Endothelial cell of umbilical vein (primary cell): ENCODE measurements around the gene MYCT1. TPM values are rescaled to one million over a fixed set of nuclear protein-coding genes. Genes with fewer than 3 reads are reported as not detected.

Experiments
- BruUV-seq: library from RNA; stranded (reverse); fragments of 400-500 nt; replicated peaks from 2 replicates; lab custom pipeline; 2021; lab: Mats Ljungman, UMichigan
- CTCF ChIA-PET: fragments of 300-600, 350-600 bp; sonication (Branson Sonifier 250); formaldehyde crosslinking; loops from one replicate; lab custom pipeline; 2021; ENCODE audit warnings: antibody characterized with exemption, inconsistent platforms; lab: Charles Lee
- POLR2A ChIA-PET: fragments of 300-600, 350-600 bp; sonication (Branson Sonifier 250); formaldehyde crosslinking; loops from one replicate; lab custom pipeline; 2021; ENCODE audit warnings: antibody characterized with exemption, inconsistent platforms; lab: Charles Lee
- DNase-seq: peaks from one replicate; pipeline ENCODE4 v3.0.0-alpha.2; 2011; ENCODE audit warnings: low read depth, low spot score
- FAIRE-seq: peaks from 2 replicates; lab custom pipeline; 2011; peaks lifted over from hg19 to GRCh38; lab: Jason Lieb, UNC
- H2AFZ ChIP-seq: 2 replicates; pipeline ENCODE4 v1.6.0; 2012; ENCODE audit warnings: low read depth, low read length, control low read depth, inconsistent platforms
- H3K27ac ChIP-seq: 2 replicates; pipeline ENCODE4 v1.5.1; 2011; ENCODE audit warnings: low read depth, mild to moderate bottlenecking, control low read depth, low read length, moderate library complexity; ENCODE audit not compliant: insufficient read depth
- H3K27me3 ChIP-seq, 2 experiments: 2 replicates each; pipeline versions ENCODE4 v1.6.0 to v1.6.1; 2011; ENCODE audit warnings: low read length in 2 of 2, mixed read lengths in 1 of 2; ENCODE audit not compliant: control insufficient read depth in 2 of 2, insufficient read depth in 2 of 2
- H3K36me3 ChIP-seq, 2 experiments: 2 replicates in 1 of 2; 3 replicates in 1 of 2; pipeline ENCODE4 v1.5.1; 2011; ENCODE audit warnings: low read length in 2 of 2, mild to moderate bottlenecking in 1 of 2, moderate library complexity in 1 of 2; ENCODE audit not compliant: control insufficient read depth in 2 of 2, insufficient read depth in 2 of 2; ENCODE audit errors: extremely low read depth in 1 of 2
- H3K4me1 ChIP-seq: 3 replicates; pipeline ENCODE4 v1.5.1; 2011; ENCODE audit warnings: mild to moderate bottlenecking, low read length; ENCODE audit not compliant: control insufficient read depth, insufficient read depth; ENCODE audit errors: extremely low read depth
- H3K4me2 ChIP-seq: 2 replicates; pipeline ENCODE4 v1.6.1; 2011; ENCODE audit warnings: low read length, control low read depth, mixed read lengths; ENCODE audit not compliant: insufficient read depth
- H3K4me3 ChIP-seq, 3 experiments: fragments of 200-600 bp in 1 of 3; sonication (generic), shearing (Covaris generic) in 1 of 3; replicated peaks in 1 of 3; 2 replicates each; pipeline ENCODE4 v1.5.1; 2011 to 2016; ENCODE audit warnings: control low read depth in 3 of 3, low read length in 3 of 3, mild to moderate bottlenecking in 2 of 3, inconsistent platforms in 1 of 3, low read depth in 1 of 3, moderate library complexity in 1 of 3; ENCODE audit not compliant: insufficient read depth in 1 of 3
- H3K79me2 ChIP-seq: 2 replicates; pipeline ENCODE4 v1.6.0; 2012; ENCODE audit warnings: low read length, inconsistent platforms; ENCODE audit not compliant: control insufficient read depth, insufficient read depth
- H3K9ac ChIP-seq: replicated peaks from 2 replicates; pipeline ENCODE3; 2011; ENCODE audit warnings: low read length, control low read depth; ENCODE audit not compliant: insufficient read depth; ENCODE audit errors: extremely low read depth
- H3K9me1 ChIP-seq: replicated peaks from 3 replicates; pipeline ENCODE4 v1.6.0; 2011; ENCODE audit warnings: mild to moderate bottlenecking, low read length; ENCODE audit not compliant: control insufficient read depth, insufficient read depth; ENCODE audit errors: extremely low read depth
- H3K9me3 ChIP-seq: replicated peaks from 2 replicates; pipeline ENCODE4 v1.5.1; 2012; ENCODE audit warnings: low read length, inconsistent platforms; ENCODE audit not compliant: control insufficient read depth, insufficient read depth
- H4K20me1 ChIP-seq: replicated peaks from 2 replicates; pipeline ENCODE3; 2011; ENCODE audit warnings: mild to moderate bottlenecking, low read length; ENCODE audit not compliant: control insufficient read depth, insufficient read depth; ENCODE audit errors: extremely low read depth
- EZH2 ChIP-seq: IDR thresholded peaks from 2 replicates; pipeline ENCODE4 v1.6.1; 2012; ENCODE audit warnings: borderline replicate concordance, low read depth, mild to moderate bottlenecking, moderate library complexity, low read length, inconsistent platforms; ENCODE audit not compliant: severe bottlenecking
- FOS ChIP-seq: IDR thresholded peaks from 2 replicates; pipeline ENCODE4 v1.6.1; 2011; ENCODE audit warnings: mild to moderate bottlenecking, low read length, moderate library complexity, borderline replicate concordance; ENCODE audit not compliant: insufficient read depth
- GATA2 ChIP-seq: IDR thresholded peaks from 2 replicates; pipeline ENCODE4 v1.7.0; 2011; ENCODE audit warnings: low read depth, mild to moderate bottlenecking, moderate library complexity, mixed read lengths, low read length; ENCODE audit not compliant: insufficient read length, insufficient read depth
- JUN ChIP-seq: IDR thresholded peaks from 2 replicates; pipeline ENCODE4 v1.6.1; 2011; ENCODE audit warnings: borderline replicate concordance, low read depth; ENCODE audit not compliant: insufficient read length, insufficient read depth
- MYC ChIP-seq: IDR thresholded peaks from one replicate; pipeline ENCODE4 v1.6.1; 2011; ENCODE audit warnings: mild to moderate bottlenecking, low read depth, low read length
- POLR2AphosphoS5 ChIP-seq: IDR thresholded peaks from 2 replicates; pipeline ENCODE4 v1.6.1; 2012; ENCODE audit warnings: low read depth, mild to moderate bottlenecking, control low read depth, low read length, moderate library complexity; ENCODE audit not compliant: insufficient read depth
- dilution Hi-C: fragments of 300-500 bp; cut with MboI; formaldehyde crosslinking; loops from one replicate; pipeline ENCODE4 v1.15.0; 2019; ENCODE audit warnings: low sequenced_read_pairs; ENCODE audit not compliant: extremely low pct_ligation_motif_present
- intact Hi-C: fragments of 100-400 bp; cut with micrococcal nuclease; formaldehyde crosslinking; loops from one replicate; pipeline ENCODE4 v1.10.0; 2022
- polyA plus RNA-seq, 4 experiments: library from polyadenylated mRNA; depleted of rRNA in 3 of 4; stranded (reverse) in 3 of 4; unstranded in 1 of 4; fragments of >200 nt; gene quantifications; 2 replicates each; pipeline versions ENCODE4 v1.2.1 to v1.2.3, GENCODE V29; 2011 to 2012; ENCODE audit warnings: missing spikeins in 1 of 4
- total RNA-seq: library from RNA; stranded (reverse); gene quantifications from 2 replicates; pipeline ENCODE4 v1.2.3, GENCODE V29; 2021
- TF ChIP-seq, protein P1 (sequence below): IDR thresholded peaks from 2 replicates; pipeline ENCODE4 v1.6.1; 2011; ENCODE audit not compliant: insufficient read depth, insufficient read length
- TF ChIP-seq, protein P2 (sequence below), 2 donors: IDR thresholded peaks; 1 replicate in 1 of 2; 2 replicates in 1 of 2; pipeline ENCODE4 v1.5.1; 2011; ENCODE audit warnings: low read length in 2 of 2, mild to moderate bottlenecking in 2 of 2, moderate library complexity in 2 of 2, control low read depth in 1 of 2, inconsistent platforms in 1 of 2, low read depth in 1 of 2; ENCODE audit not compliant: insufficient read depth in 1 of 2; ENCODE audit errors: extremely low read depth in 1 of 2

MYCT1 gene
- total and polyA plus RNA-seq, 2 donors (not counting 3 experiments of a cell fraction or from before 2014, with no cell fraction given) = 110 to 119 TPM

DNA sequence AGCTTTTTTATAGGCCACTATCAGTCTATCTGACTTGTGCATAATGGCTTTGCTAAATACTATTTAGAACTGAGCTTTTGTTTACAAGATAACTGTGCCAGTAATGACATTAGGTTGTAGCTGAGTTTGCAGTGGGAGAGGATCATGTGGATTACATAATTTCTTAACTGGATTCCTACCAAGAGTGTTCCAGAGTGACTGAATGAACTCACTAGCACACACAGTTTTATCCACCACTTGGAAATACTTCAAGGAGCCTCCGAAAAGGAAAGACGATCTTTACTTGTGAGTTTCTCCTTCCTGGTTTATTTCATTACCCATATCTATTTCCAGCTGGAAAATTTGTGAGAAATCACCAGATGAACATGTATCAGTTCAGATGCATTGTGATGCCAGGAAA is 49.6 kb upstream of the MYCT1 start:
- Histone ChIP-seq H3K4me1 (no peaks in the 10 kb centered on the region), H4K20me1 (no peaks in the 10 kb centered on the region), H3K36me3 (no peaks in the 10 kb centered on the region), H3K9ac (no peak overlapping the region), H3K79me2 (no peaks in the 10 kb centered on the region), H3K4me3 (no peak overlapping the region), H3K9me3 (no peaks in the 10 kb centered on the region), H3K27me3 (no peaks in the 10 kb centered on the region), H3K4me2 (no peak overlapping the region), H3K9me1 (no peaks in the 10 kb centered on the region), H3K27ac (no peak overlapping the region), H2AFZ (no peak overlapping the region)
- BruUV-seq = no TSS peak
- TF ChIP-seq JUN (no peak), MYC (no peak), EZH2 (no peak), GATA2 (no peak), FOS (no peak), POLR2AphosphoS5 (no peak)
- TF ChIP-seq, protein P1, sequence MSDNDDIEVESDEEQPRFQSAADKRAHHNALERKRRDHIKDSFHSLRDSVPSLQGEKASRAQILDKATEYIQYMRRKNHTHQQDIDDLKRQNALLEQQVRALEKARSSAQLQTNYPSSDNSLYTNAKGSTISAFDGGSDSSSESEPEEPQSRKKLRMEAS = no peak
- TF ChIP-seq, protein P2, sequence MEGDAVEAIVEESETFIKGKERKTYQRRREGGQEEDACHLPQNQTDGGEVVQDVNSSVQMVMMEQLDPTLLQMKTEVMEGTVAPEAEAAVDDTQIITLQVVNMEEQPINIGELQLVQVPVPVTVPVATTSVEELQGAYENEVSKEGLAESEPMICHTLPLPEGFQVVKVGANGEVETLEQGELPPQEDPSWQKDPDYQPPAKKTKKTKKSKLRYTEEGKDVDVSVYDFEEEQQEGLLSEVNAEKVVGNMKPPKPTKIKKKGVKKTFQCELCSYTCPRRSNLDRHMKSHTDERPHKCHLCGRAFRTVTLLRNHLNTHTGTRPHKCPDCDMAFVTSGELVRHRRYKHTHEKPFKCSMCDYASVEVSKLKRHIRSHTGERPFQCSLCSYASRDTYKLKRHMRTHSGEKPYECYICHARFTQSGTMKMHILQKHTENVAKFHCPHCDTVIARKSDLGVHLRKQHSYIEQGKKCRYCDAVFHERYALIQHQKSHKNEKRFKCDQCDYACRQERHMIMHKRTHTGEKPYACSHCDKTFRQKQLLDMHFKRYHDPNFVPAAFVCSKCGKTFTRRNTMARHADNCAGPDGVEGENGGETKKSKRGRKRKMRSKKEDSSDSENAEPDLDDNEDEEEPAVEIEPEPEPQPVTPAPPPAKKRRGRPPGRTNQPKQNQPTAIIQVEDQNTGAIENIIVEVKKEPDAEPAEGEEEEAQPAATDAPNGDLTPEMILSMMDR (IDR thresholded peaks at IDR 0.05; ENCODE audit: extremely low read depth in 1 of 2, insufficient read depth in 1 of 2, low read depth in 1 of 2, low read length in 2 of 2) = no peak
- dilution Hi-C loops = no loop called here
- DNase-seq (no peak), FAIRE-seq (no peak)
- ChIA-PET POLR2A (no interaction called here), CTCF (interaction anchor here (0.8 to 2.0 kb wide), 4 partner anchors 9 to 24 kb away, joined by 3 to 5 read pairs (median 3); no protein-coding TSS in a partner anchor)
- intact Hi-C loops = no loop called here
